Calu3 (cell line): ENCODE measurements around the gene CATSPER1. TPM values are rescaled to one million over a fixed set of nuclear protein-coding genes. Genes with fewer than 3 reads are reported as not detected.

Source experiments
- BruUV-seq: library from RNA; stranded (reverse); fragments of 400-500 nt; replicated peaks from 2 replicates; lab custom pipeline; 2021; lab: Mats Ljungman, UMichigan
- CTCF ChIA-PET: fragments of 300-600 bp; sonication (Branson Sonifier 250); formaldehyde crosslinking; loops from one replicate; lab custom pipeline; 2022; ENCODE audit warnings: antibody characterized with exemption; lab: Charles Lee
- DNase-seq: peaks from one replicate; pipeline ENCODE4 v3.0.0; 2022
- H3K27ac Mint-ChIP-seq: one replicate; pipeline ENCODE4 v1.8.0; 2022; ENCODE audit warnings: mixed read lengths; ENCODE audit not compliant: unreplicated experiment
- H3K27me3 Mint-ChIP-seq: one replicate; pipeline ENCODE4 v1.8.0; 2022; ENCODE audit warnings: mixed read lengths; ENCODE audit not compliant: unreplicated experiment
- H3K36me3 Mint-ChIP-seq: one replicate; pipeline ENCODE4 v1.8.0; 2022; ENCODE audit warnings: mild to moderate bottlenecking, moderate library complexity, mixed read lengths; ENCODE audit not compliant: insufficient read depth, unreplicated experiment
- H3K4me1 Mint-ChIP-seq: one replicate; pipeline ENCODE4 v1.8.0; 2022; ENCODE audit warnings: mild to moderate bottlenecking, low read depth, mixed read lengths; ENCODE audit not compliant: unreplicated experiment
- H3K4me3 Mint-ChIP-seq: one replicate; pipeline ENCODE4 v1.8.0; 2022; ENCODE audit warnings: mild to moderate bottlenecking, low read depth, moderate library complexity, mixed read lengths; ENCODE audit not compliant: unreplicated experiment
- H3K9me3 Mint-ChIP-seq: one replicate; pipeline ENCODE4 v1.8.0; 2022; ENCODE audit warnings: low read depth, mixed read lengths; ENCODE audit not compliant: unreplicated experiment
- intact Hi-C: fragments of 100-400 bp; cut with micrococcal nuclease; formaldehyde crosslinking; loops from one replicate; pipeline ENCODE4 v1.10.0; 2022; ENCODE audit not compliant: unreplicated experiment
- total RNA-seq: library from RNA; stranded (reverse); gene quantifications from 2 replicates; pipeline ENCODE4 v1.2.3, GENCODE V29; 2022
- TF ChIP-seq, protein P1 (sequence below): fragments of 200-600 bp; IDR thresholded peaks from one replicate; pipeline ENCODE4 v1.8.0; 2022; ENCODE audit warnings: antibody characterized with exemption; ENCODE audit not compliant: unreplicated experiment

Gene CATSPER1
- total RNA-seq, 1 experiment from 2014 or later = 1.0 TPM

DNA sequence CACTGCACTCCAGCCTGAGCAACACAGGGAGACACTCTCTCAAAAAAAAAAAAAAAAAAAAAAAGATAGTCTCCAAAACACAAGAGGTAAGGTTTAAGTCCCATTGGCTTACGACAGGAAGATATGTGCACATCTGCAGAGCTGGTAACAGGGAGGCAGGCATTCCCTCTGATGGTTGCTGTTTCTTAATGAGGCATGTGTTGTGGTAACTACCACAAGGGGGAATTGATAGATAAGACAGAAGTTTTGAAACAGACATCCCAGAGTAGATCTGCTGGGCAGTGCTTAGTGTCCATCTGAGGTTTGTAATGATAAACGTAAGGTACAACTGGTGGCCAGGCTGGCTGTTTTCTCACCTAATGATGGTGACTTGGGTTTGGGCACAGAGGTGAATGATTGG, 29.0 kb downstream of the CATSPER1 start:
- BruUV-seq = no TSS peak
- H3K36me3 Mint-ChIP-seq = peaks cover 49% of the 10 kb centered on the region
- no peaks in the 10 kb centered on the region for H3K27me3 Mint-ChIP-seq
- TF ChIP-seq, protein P1, sequence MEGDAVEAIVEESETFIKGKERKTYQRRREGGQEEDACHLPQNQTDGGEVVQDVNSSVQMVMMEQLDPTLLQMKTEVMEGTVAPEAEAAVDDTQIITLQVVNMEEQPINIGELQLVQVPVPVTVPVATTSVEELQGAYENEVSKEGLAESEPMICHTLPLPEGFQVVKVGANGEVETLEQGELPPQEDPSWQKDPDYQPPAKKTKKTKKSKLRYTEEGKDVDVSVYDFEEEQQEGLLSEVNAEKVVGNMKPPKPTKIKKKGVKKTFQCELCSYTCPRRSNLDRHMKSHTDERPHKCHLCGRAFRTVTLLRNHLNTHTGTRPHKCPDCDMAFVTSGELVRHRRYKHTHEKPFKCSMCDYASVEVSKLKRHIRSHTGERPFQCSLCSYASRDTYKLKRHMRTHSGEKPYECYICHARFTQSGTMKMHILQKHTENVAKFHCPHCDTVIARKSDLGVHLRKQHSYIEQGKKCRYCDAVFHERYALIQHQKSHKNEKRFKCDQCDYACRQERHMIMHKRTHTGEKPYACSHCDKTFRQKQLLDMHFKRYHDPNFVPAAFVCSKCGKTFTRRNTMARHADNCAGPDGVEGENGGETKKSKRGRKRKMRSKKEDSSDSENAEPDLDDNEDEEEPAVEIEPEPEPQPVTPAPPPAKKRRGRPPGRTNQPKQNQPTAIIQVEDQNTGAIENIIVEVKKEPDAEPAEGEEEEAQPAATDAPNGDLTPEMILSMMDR = no peak
- no peak overlapping the region for H3K27ac Mint-ChIP-seq
- CTCF ChIA-PET = no interaction called here
- DNase-seq = no peak
- no peak overlapping the region for H3K4me3 Mint-ChIP-seq
- no peaks in the 10 kb centered on the region for H3K9me3 Mint-ChIP-seq
- intact Hi-C loops = no loop called here
- H3K4me1 Mint-ChIP-seq = peaks cover 7% of the 10 kb centered on the region

DNA sequence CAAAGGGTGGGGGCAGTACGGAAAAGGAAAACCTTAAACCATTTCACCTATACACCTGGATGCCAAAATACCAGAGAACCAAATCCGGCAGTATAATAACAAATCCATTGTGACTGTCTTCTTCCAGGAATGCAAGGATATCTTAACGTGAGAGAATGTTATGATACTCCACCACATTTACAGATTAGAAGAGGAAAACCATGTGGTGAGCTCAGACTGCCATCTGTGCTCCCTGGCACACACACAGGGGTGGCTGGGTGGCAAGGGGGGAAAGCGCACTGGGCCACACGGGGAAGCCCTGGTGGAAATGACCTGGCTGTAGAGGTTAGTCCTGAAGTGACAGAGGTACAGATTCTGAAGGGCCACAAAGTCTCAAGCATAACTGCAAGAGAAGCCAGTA, 34.2 kb downstream of the CATSPER1 start:
- TF ChIP-seq, protein P1 = no peak
- Mint-ChIP-seq H3K27me3 (no peaks in the 10 kb centered on the region), H3K9me3 (no peaks in the 10 kb centered on the region), H3K4me1 (no peaks in the 10 kb centered on the region), H3K36me3 (peaks cover 13% of the 10 kb centered on the region), H3K27ac (no peak overlapping the region), H3K4me3 (no peak overlapping the region)
- CTCF ChIA-PET = interaction anchor here (0.7 kb wide), 1 partner anchor 62 kb away, joined by 3 read pairs; no protein-coding TSS in a partner anchor
- intact Hi-C loops = no loop called here
- no TSS peak for BruUV-seq
- no peak for DNase-seq

DNA sequence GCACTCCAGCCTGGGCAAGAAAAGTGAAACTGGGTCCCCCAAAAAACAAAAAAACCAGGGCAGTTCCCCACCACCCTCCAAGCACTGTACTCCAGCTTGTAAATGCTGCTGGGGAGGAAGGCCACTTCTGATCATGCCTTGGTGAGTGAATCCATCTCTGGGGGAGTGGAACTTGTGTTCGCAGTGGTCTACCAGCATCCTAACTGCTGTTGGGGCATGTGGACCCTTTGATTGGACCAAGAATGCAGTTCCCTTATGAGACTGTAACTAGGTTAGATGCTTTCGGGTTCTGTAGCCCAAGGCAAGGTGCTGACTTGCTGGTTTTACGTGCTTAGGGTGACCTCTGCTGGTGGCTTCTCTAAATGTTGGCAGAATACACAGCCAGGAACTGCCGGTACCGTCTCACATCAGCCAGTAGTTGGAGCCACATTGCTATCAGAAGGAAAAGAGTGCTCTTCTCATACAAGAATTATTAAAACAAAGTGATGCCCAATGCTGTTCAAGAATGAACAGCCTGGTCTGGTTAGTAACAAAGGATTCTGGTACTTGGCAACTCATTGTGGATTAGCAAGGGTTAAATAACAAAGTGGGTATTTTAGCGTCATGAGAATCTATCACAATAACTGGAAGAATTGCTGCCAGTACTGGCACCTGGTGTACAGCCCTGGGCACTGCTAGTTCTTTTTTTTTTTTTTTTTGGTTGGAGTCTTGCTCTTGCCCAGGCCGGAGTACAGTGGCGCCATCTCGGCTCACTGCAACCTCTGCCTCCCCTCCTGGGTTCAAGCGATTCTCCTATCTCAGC, 37.3 kb downstream of the CATSPER1 start:
- TF ChIP-seq, protein P1 = peak; percentile 84
- CTCF ChIA-PET = interaction anchor here (0.7 to 2.0 kb wide), 5 partner anchors 23 to 104 kb away, joined by 3 to 17 read pairs (median 3); partner anchors contain the start of gene FIBP
- Mint-ChIP-seq H3K9me3 (no peaks in the 10 kb centered on the region), H3K4me1 (no peaks in the 10 kb centered on the region), H3K27ac (no peak overlapping the region), H3K36me3 (peaks cover 16% of the 10 kb centered on the region), H3K27me3 (no peaks in the 10 kb centered on the region), H3K4me3 (no peak overlapping the region)
- DNase-seq = peak; percentile 90
- no TSS peak for BruUV-seq
- intact Hi-C loops = loop anchor here (1.0 to 10.0 kb wide), 2 partner anchors 104 to 278 kb away; partner anchors contain the start of gene FIBP

DNA sequence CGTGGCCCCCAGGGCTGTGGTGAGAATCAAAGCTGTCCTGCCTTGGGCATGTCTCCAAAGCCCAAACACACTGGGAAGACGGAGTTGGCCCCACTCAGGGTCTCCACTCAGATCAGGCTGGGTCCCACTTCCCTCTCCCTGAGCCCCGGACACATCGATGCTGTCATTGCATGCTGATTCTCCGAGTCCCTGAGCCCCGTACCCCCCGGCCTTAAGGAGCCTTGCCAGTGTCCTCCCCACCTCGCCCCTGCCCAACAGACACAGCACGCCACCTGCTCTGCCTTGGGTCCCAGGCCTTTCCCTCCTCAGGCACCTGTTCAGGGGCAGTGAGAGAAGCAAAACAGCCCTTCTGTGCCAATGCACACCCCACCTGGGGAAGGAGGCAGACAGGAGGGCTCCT, 38.9 kb downstream of the CATSPER1 start:
- no peak for DNase-seq
- H3K4me1 Mint-ChIP-seq = no peaks in the 10 kb centered on the region
- no TSS peak for BruUV-seq
- TF ChIP-seq, protein P1 = no peak
- H3K36me3 Mint-ChIP-seq = peaks cover 17% of the 10 kb centered on the region
- no peaks in the 10 kb centered on the region for H3K9me3 Mint-ChIP-seq
- intact Hi-C loops = loop anchor here (10.0 kb wide), 1 partner anchor 103 kb away; the partner anchor contains the start of gene FIBP
- CTCF ChIA-PET = interaction anchor here (2.0 kb wide), 1 partner anchor 103 kb away, joined by 14 read pairs; no protein-coding TSS in a partner anchor
- no peak overlapping the region for H3K4me3 Mint-ChIP-seq
- H3K27me3 Mint-ChIP-seq = no peaks in the 10 kb centered on the region
- no peak overlapping the region for H3K27ac Mint-ChIP-seq
